ENCODE measurements around the gene PROSER3. TPM values are rescaled to one million over a fixed set of nuclear protein-coding genes. Genes with fewer than 3 reads are reported as not detected.

PROSER3 gene
- total and polyA plus RNA-seq, 9 of the 15 experiments (the other 6 are each of a cell fraction or from before 2014, with no cell fraction given) = 1.0 to 39.5 (median 5.1) TPM

GRCh38 chr19:35745328-35746086 lies 12.5 kb upstream of the PROSER3 start, which contains the start of the genes PSENEN and U2AF1L4 (continued):
- TF ChIP-seq KDM4B (IDR thresholded peaks at IDR 0.05; ENCODE audit: borderline replicate concordance in 2 of 2, low read depth in 1 of 2) (0 out of 4 replicates have a peak, but pooled peaks of 1 of the 2 experiments have one; percentile 53), ZNF277 (CRISPR knock-in tag; IDR thresholded peaks at IDR 0.05; ENCODE audit: borderline replicate concordance) (no peak), KDM1A (IDR thresholded peaks at IDR 0.05) (no peak), KAT7 (CRISPR knock-in tag; IDR thresholded peaks at IDR 0.05; ENCODE audit: borderline replicate concordance) (no peak), SMAD1 (IDR thresholded peaks at IDR 0.05; ENCODE audit: low read depth, low read length, partially characterized antibody) (no peak), SMARCA4 (IDR thresholded peaks at IDR 0.05) (no peak), MTA2 (IDR thresholded peaks at IDR 0.05; ENCODE audit: low read depth) (no peak), PATZ1 (CRISPR knock-in tag; IDR thresholded peaks at IDR 0.05; ENCODE audit: borderline replicate concordance) (no peak), ZNF766 (CRISPR knock-in tag; conservative IDR thresholded peaks at IDR 0.05) (no peak), NR4A1 (CRISPR knock-in tag; IDR thresholded peaks at IDR 0.05) (no peak), NR4A1 (tag; IDR thresholded peaks at IDR 0.05) (no peak), AFF1 (IDR thresholded peaks at IDR 0.05; ENCODE audit: low read depth in 1 of 2, partially characterized antibody in 2 of 2) (peak in 1 of 2 experiments; percentile 93), ETS1 (conservative IDR thresholded peaks at IDR 0.05; ENCODE audit: control insufficient read depth, low read depth, low read length) (peak; percentile 92), ZBTB49 (CRISPR knock-in tag; IDR thresholded peaks at IDR 0.05; ENCODE audit: borderline replicate concordance) (no peak), SUPT5H (IDR thresholded peaks at IDR 0.05) (no peak)

Measured in K562 (cell line).